GM18505 (cell line): ENCODE data around the gene SEMA4C.

Source experiments
- ATAC-seq: cut with Tn5 transposase; IDR thresholded peaks from one replicate; pipeline ENCODE4 v1.9.1; 2021; ENCODE audit not compliant: unreplicated experiment
- POLR2A ChIP-seq: IDR thresholded peaks from 4 replicates; pipeline ENCODE4 v1.6.1; 2011; ENCODE audit warnings: borderline replicate concordance; ENCODE audit not compliant: insufficient read depth, insufficient read length; ENCODE audit errors: extremely low read depth

Gene SEMA4C

GRCh38 chr2:96816127-96816835, 53.6 kb downstream of the SEMA4C start, which contains the start of gene CNNM3:
Gene CNNM3 (plus strand): TSS chr2:96816268. CDS start chr2:96816278, 10 bp downstream.
- peak; percentile 72 for TF ChIP-seq POLR2A
- peak; percentile 72 for ATAC-seq

GRCh38 chr2:96815326-96816126, 54.4 kb downstream of the SEMA4C start:
- ATAC-seq: no peak
- no peak for TF ChIP-seq POLR2A

GRCh38 chr2:96813656-96814055, 56.2 kb downstream of the SEMA4C start:
- no peak for TF ChIP-seq POLR2A
- no peak for ATAC-seq

GRCh38 chr2:96811917-96812316, 58.0 kb downstream of the SEMA4C start:
- no peak for TF ChIP-seq POLR2A
- no peak for ATAC-seq

GRCh38 chr2:96810783-96811192, 59.1 kb downstream of the SEMA4C start:
- TF ChIP-seq POLR2A: no peak
- no peak for ATAC-seq

GRCh38 chr2:96809951-96810782, 59.7 kb downstream of the SEMA4C start:
- ATAC-seq: no peak
- no peak for TF ChIP-seq POLR2A
